ENCODE data around the gene KIAA1191. TPM values are rescaled to one million over a fixed set of nuclear protein-coding genes. Genes with fewer than 3 reads are reported as not detected.
A peak's percentile ranks its signal among the peaks of the same experiment; 100 is the strongest.
"Not testable (repeated sequence)": the region's sequence is repeated elsewhere in the genome, so short reads cannot be mapped to it uniquely, and the experiment has no call there.

Gene KIAA1191
- total and polyA plus RNA-seq, 9 donors = 35.0 to 74.6 (median 62.8) TPM

GRCh38 chr5:176319827-176320554 lies 41.6 kb downstream of the KIAA1191 start:
- peak; percentile 3 for DNase-seq
- H3K9me3 ChIP-seq (replicated peaks; ENCODE audit: control insufficient read depth, low read depth, low read length) = no peaks in the 10 kb centered on the region
- WGBS (ENCODE audit: insufficient coverage) = 100% methylated on average over 1 of the region's 9 CpGs
- no peaks in the 10 kb centered on the region for H3K27me3 ChIP-seq (ENCODE audit: control insufficient read depth, insufficient read depth, low read length)
- H3K4me3 ChIP-seq (ENCODE audit: low read length) = no peak overlapping the region
- no peaks in the 10 kb centered on the region for H3K4me1 ChIP-seq (ENCODE audit: control insufficient read depth, insufficient read depth, low read length)
- H3K27ac ChIP-seq (ENCODE audit: low read length) = no peak overlapping the region
- peaks cover 19% of the 10 kb centered on the region for H3K36me3 ChIP-seq (ENCODE audit: control insufficient read depth, insufficient read depth, low read length)

DNA sequence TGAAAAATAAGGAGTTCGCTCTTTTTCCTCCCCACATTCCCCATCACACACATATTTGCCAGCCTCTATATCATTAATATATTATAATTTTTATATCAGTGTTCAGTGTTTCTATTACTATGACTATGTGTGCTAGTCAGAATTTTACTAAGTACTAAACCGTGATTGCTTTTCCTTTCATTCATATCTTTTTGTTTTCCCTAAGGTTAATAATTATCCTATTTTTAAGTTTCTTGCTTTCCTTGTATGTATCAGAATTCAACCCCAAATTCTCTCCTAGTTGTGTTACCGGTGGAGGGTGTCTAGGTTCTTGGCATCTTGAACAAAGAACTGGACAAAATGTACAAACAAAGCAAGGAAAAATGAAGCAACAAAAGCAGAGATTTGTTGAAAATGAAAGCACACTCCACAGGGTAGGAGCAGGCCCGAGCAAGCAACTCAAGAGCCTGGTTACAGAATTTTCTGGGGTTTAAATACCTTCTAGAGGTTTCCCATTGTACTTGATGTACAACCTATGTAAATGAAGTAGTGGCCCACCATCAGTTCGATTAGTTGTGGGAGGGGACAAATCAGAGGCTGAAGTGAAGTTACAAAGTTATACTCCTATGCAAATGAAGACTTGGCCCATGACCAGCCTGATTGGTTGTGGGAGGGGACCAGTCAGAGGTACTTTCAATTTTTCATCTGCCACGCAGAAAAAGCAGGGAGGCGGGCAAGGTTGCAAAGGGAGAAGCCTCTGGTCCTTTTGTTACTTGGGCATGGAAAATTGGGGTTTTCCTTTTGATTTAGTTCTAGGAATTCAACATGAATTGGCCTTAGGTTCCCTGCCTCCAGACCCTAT lies 43.8 kb downstream of the KIAA1191 start:
- H3K4me1 ChIP-seq (ENCODE audit: control insufficient read depth, insufficient read depth, low read length) = no peaks in the 10 kb centered on the region
- 93% methylated on average over 3 of the region's 7 CpGs for WGBS (ENCODE audit: insufficient coverage)
- H3K4me3 ChIP-seq (ENCODE audit: low read length) = no peak overlapping the region
- H3K27ac ChIP-seq (ENCODE audit: low read length) = no peak overlapping the region
- no peak for DNase-seq
- H3K9me3 ChIP-seq (replicated peaks; ENCODE audit: control insufficient read depth, low read depth, low read length) = no peaks in the 10 kb centered on the region
- H3K36me3 ChIP-seq (ENCODE audit: control insufficient read depth, insufficient read depth, low read length) = peaks cover 16% of the 10 kb centered on the region
- no peaks in the 10 kb centered on the region for H3K27me3 ChIP-seq (ENCODE audit: control insufficient read depth, insufficient read depth, low read length)

DNA sequence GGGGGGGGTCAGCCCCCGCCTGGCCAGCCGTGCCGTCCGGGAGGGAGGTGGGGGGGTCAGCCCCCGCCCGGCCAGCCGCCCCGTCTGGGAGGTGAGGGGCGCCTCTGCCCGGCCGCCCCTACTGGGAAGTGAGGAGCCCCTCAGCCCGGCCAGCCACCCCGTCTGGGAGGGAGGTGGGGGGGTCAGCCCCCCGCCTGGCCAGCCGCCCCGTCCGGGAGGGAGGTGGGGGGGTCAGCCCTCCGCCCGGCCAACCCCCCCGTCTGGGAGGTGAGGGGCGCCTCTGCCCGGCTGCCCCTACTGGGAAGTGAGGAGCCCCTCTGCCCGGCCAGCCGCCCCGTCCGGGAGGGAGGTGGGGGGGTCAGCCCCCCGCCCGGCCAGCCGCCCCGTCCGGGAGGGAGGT lies 56.2 kb downstream of the KIAA1191 start:
- no CpG with 5 or more reads among the region's 31 CpGs for WGBS (ENCODE audit: insufficient coverage)
- not testable (repeated sequence) for H3K27ac ChIP-seq (ENCODE audit: low read length); H3K4me1 ChIP-seq (ENCODE audit: control insufficient read depth, insufficient read depth, low read length)

More for the DNA sequence above, 56.2 kb downstream of the KIAA1191 start:
- H3K27me3 ChIP-seq (ENCODE audit: control insufficient read depth, insufficient read depth, low read length); H3K4me3 ChIP-seq (ENCODE audit: low read length); DNase-seq; H3K36me3 ChIP-seq (ENCODE audit: control insufficient read depth, insufficient read depth, low read length); H3K9me3 ChIP-seq (replicated peaks; ENCODE audit: control insufficient read depth, low read depth, low read length): not testable (repeated sequence)

Other genes with a start within 250 kb of the KIAA1191 start
- gene SIMC1, start 123.3 kb downstream of the KIAA1191 start, total RNA-seq = 11.8 TPM
- 10 to 100 TPM; 12.7 to 20.9 (median 14.4) TPM for gene SIMC1, start 123.3 kb downstream of the KIAA1191 start, polyA plus RNA-seq (ENCODE audit: insufficient read depth in 1 of 8, insufficient read length in 8 of 8, low replicate concordance in 1 of 8)
- 9.1 TPM for gene ARL10, start 3.7 kb upstream of the KIAA1191 start, total RNA-seq
- gene ARL10, start 3.7 kb upstream of the KIAA1191 start, polyA plus RNA-seq (ENCODE audit: insufficient read depth in 1 of 8, insufficient read length in 8 of 8, low replicate concordance in 1 of 8) = 10 to 100 TPM in 4 of 8 donors, 1 to 10 TPM in 4; 7.9 to 12.5 (median 9.9) TPM
- gene NOP16, start 26.8 kb upstream of the KIAA1191 start, total RNA-seq = 11.5 TPM
- gene NOP16, start 26.8 kb upstream of the KIAA1191 start, polyA plus RNA-seq (ENCODE audit: insufficient read depth in 1 of 8, insufficient read length in 8 of 8, low replicate concordance in 1 of 8) = 10 to 100 TPM; 27.7 to 37.2 (median 32.5) TPM
- gene HIGD2A, start 27.0 kb upstream of the KIAA1191 start, total RNA-seq = 151 TPM
- 100 to 1,000 TPM; 145 to 220 (median 181) TPM for gene HIGD2A, start 27.0 kb upstream of the KIAA1191 start, polyA plus RNA-seq (ENCODE audit: insufficient read depth in 1 of 8, insufficient read length in 8 of 8, low replicate concordance in 1 of 8)
- gene CLTB, start 54.8 kb upstream of the KIAA1191 start, total RNA-seq = 54.1 TPM
- gene CLTB, start 54.8 kb upstream of the KIAA1191 start, polyA plus RNA-seq (ENCODE audit: insufficient read depth in 1 of 8, insufficient read length in 8 of 8, low replicate concordance in 1 of 8) = 10 to 100 TPM; 50.0 to 65.8 (median 58.7) TPM
- gene FAF2, start 86.6 kb upstream of the KIAA1191 start, total RNA-seq = 22.9 TPM
- gene FAF2, start 86.6 kb upstream of the KIAA1191 start, polyA plus RNA-seq (ENCODE audit: insufficient read depth in 1 of 8, insufficient read length in 8 of 8, low replicate concordance in 1 of 8) = 10 to 100 TPM; 22.6 to 33.0 (median 27.3) TPM
- 9.1 TPM for gene RNF44, start 175.6 kb upstream of the KIAA1191 start, total RNA-seq
- 10 to 100 TPM; 20.5 to 39.5 (median 33.0) TPM for gene RNF44, start 175.6 kb upstream of the KIAA1191 start, polyA plus RNA-seq (ENCODE audit: insufficient read depth in 1 of 8, insufficient read length in 8 of 8, low replicate concordance in 1 of 8)
- gene CDHR2, start 187.6 kb upstream of the KIAA1191 start, total RNA-seq = 0.04 TPM
- gene CDHR2, start 187.6 kb upstream of the KIAA1191 start, polyA plus RNA-seq (ENCODE audit: insufficient read depth in 1 of 8, insufficient read length in 8 of 8, low replicate concordance in 1 of 8) = 1 to 10 TPM in 3 of 8 donors, under 1 TPM in 5; 0.10 to 8.9 (median 0.22) TPM
- gene GPRIN1, start 248.4 kb upstream of the KIAA1191 start, total RNA-seq = 0.49 TPM
- 1 to 10 TPM in 1 of 8 donors, under 1 TPM in 7; 0.51 to 2.8 (median 0.77) TPM for gene GPRIN1, start 248.4 kb upstream of the KIAA1191 start, polyA plus RNA-seq (ENCODE audit: insufficient read depth in 1 of 8, insufficient read length in 8 of 8, low replicate concordance in 1 of 8)

Measured in muscle of leg (tissue), 11 donors.